ENCODE results near the gene NUP93. TPM values are rescaled to one million over a fixed set of nuclear protein-coding genes. Genes with fewer than 3 reads are reported as not detected.
A peak's percentile ranks its signal among the peaks of the same experiment; 100 is the strongest.

Gene NUP93
- total RNA-seq, 2 donors from 2014 or later = 25.7 to 38.7 TPM

- H3K36me3 ChIP-seq = no peaks in the 10 kb centered on the region
- ATAC-seq (ENCODE audit: insufficient number of reproducible peaks, low FRiP score, low read depth) (no peak), DNase-seq (ENCODE audit: low spot score) (no peak)
- no peak overlapping the region for H3K4me3 ChIP-seq
- no peak for TF ChIP-seq CTCF (IDR thresholded peaks at IDR 0.05)
- no peaks in the 10 kb centered on the region for H3K9me3 ChIP-seq
- H3K27me3 ChIP-seq (replicated peaks; ENCODE audit: insufficient read depth) = no peaks in the 10 kb centered on the region
- no peaks in the 10 kb centered on the region for H3K4me1 ChIP-seq (ENCODE audit: control insufficient read depth in 1 of 2, low read depth in 2 of 2)
- no peak overlapping the region for H3K27ac ChIP-seq
Observed at GRCh38 chr16:56861756-56862155, 131.8 kb downstream of the NUP93 start.

GRCh38 chr16:56862776-56863175 lies 132.8 kb downstream of the NUP93 start:
- DNase-seq (ENCODE audit: low spot score) (no peak), ATAC-seq (ENCODE audit: insufficient number of reproducible peaks, low FRiP score, low read depth) (no peak)
- no peaks in the 10 kb centered on the region for H3K9me3 ChIP-seq
- no peak overlapping the region for H3K4me3 ChIP-seq
- no peak for TF ChIP-seq CTCF (IDR thresholded peaks at IDR 0.05)
- H3K27ac ChIP-seq = no peak overlapping the region
- H3K36me3 ChIP-seq = no peaks in the 10 kb centered on the region
- no peaks in the 10 kb centered on the region for H3K27me3 ChIP-seq (replicated peaks; ENCODE audit: insufficient read depth)
- H3K4me1 ChIP-seq (ENCODE audit: control insufficient read depth in 1 of 2, low read depth in 2 of 2) = peaks cover 0 to 5% of the 10 kb centered on the region in 2 donors

- H3K4me1 ChIP-seq (ENCODE audit: control insufficient read depth in 1 of 2, low read depth in 2 of 2) = peaks cover 0 to 6% of the 10 kb centered on the region in 2 donors
- ATAC-seq (ENCODE audit: insufficient number of reproducible peaks, low FRiP score, low read depth) = no peak
- DNase-seq (ENCODE audit: low spot score) = no peak
- H3K36me3 ChIP-seq = no peaks in the 10 kb centered on the region
- no peaks in the 10 kb centered on the region for H3K9me3 ChIP-seq
- TF ChIP-seq CTCF (IDR thresholded peaks at IDR 0.05) = no peak
- H3K27ac ChIP-seq = no peak within 1 kb of the TSS
- no peaks in the 10 kb centered on the region for H3K27me3 ChIP-seq (replicated peaks; ENCODE audit: insufficient read depth)
- H3K4me3 ChIP-seq = no peak within 1 kb of the TSS
Observed at GRCh38 chr16:56864960-56865359, 135.0 kb downstream of the NUP93 start, which contains the start of gene SLC12A3. Gene SLC12A3, plus strand, starts transcription at chr16:56865207. Its CDS starts 29 bp downstream, at chr16:56865236.

GRCh38 chr16:56865394-56866062 lies 135.6 kb downstream of the NUP93 start:
- Histone ChIP-seq H3K9me3 (no peaks in the 10 kb centered on the region), H3K27ac (no peak overlapping the region), H3K36me3 (no peaks in the 10 kb centered on the region), H3K4me3 (no peak overlapping the region), H3K27me3 (replicated peaks; ENCODE audit: insufficient read depth) (no peaks in the 10 kb centered on the region), H3K4me1 (ENCODE audit: control insufficient read depth in 1 of 2, low read depth in 2 of 2) (peaks cover 0 to 6% of the 10 kb centered on the region in 2 donors)
- DNase-seq (ENCODE audit: low spot score) = no peak
- no peak for ATAC-seq (ENCODE audit: insufficient number of reproducible peaks, low FRiP score, low read depth)
- TF ChIP-seq CTCF (IDR thresholded peaks at IDR 0.05) = no peak

GRCh38 chr16:56866955-56867830 lies 137.3 kb downstream of the NUP93 start:
- DNase-seq (ENCODE audit: low spot score) (no peak), ATAC-seq (ENCODE audit: insufficient number of reproducible peaks, low FRiP score, low read depth) (no peak)
- peaks cover 0 to 6% of the 10 kb centered on the region in 2 donors for H3K4me1 ChIP-seq (ENCODE audit: control insufficient read depth in 1 of 2, low read depth in 2 of 2)
- H3K36me3 ChIP-seq = no peaks in the 10 kb centered on the region
- H3K4me3 ChIP-seq = no peak overlapping the region
- no peaks in the 10 kb centered on the region for H3K9me3 ChIP-seq
- peak; percentile 80 for TF ChIP-seq CTCF (IDR thresholded peaks at IDR 0.05)
- no peak overlapping the region for H3K27ac ChIP-seq
- H3K27me3 ChIP-seq (replicated peaks; ENCODE audit: insufficient read depth) = no peaks in the 10 kb centered on the region
